ENCODE measurements around the gene FNDC3B.

Gene FNDC3B

GRCh38 chr3:172128858-172129257 lies 89.5 kb downstream of the FNDC3B start:
- no peak for TF ChIP-seq CTCF (IDR thresholded peaks at IDR 0.05; ENCODE audit: low read depth, low read length, missing control alignments)
- in situ Hi-C loops (cut with HindIII; ENCODE audit: low sequenced_read_pairs), result no loop called here
- no peak for DNase-seq (ENCODE audit: low read depth)
- H3K4me3 ChIP-seq (ENCODE audit: low read depth, low read length), result no peak overlapping the region

GRCh38 chr3:172129498-172129849 lies 90.1 kb downstream of the FNDC3B start:
- in situ Hi-C loops (cut with HindIII; ENCODE audit: low sequenced_read_pairs), result no loop called here
- TF ChIP-seq CTCF (IDR thresholded peaks at IDR 0.05; ENCODE audit: low read depth, low read length, missing control alignments), result no peak
- H3K4me3 ChIP-seq (ENCODE audit: low read depth, low read length), result no peak overlapping the region
- DNase-seq (ENCODE audit: low read depth), result no peak

- DNase-seq (ENCODE audit: low read depth), result peak; percentile 98
- no peak overlapping the region for H3K4me3 ChIP-seq (ENCODE audit: low read depth, low read length)
- no peak for TF ChIP-seq CTCF (IDR thresholded peaks at IDR 0.05; ENCODE audit: low read depth, low read length, missing control alignments)
- in situ Hi-C loops (cut with HindIII; ENCODE audit: low sequenced_read_pairs), result no loop called here
These were observed 90.7 kb downstream of the FNDC3B start for GRCh38 chr3:172129850-172130716.

GRCh38 chr3:172130717-172131050 lies 91.3 kb downstream of the FNDC3B start:
- no peak for TF ChIP-seq CTCF (IDR thresholded peaks at IDR 0.05; ENCODE audit: low read depth, low read length, missing control alignments)
- no peak overlapping the region for H3K4me3 ChIP-seq (ENCODE audit: low read depth, low read length)
- DNase-seq (ENCODE audit: low read depth), result no peak
- in situ Hi-C loops (cut with HindIII; ENCODE audit: low sequenced_read_pairs), result no loop called here

GRCh38 chr3:172131746-172132145 lies 92.4 kb downstream of the FNDC3B start:
- in situ Hi-C loops (cut with HindIII; ENCODE audit: low sequenced_read_pairs), result no loop called here
- no peak overlapping the region for H3K4me3 ChIP-seq (ENCODE audit: low read depth, low read length)
- DNase-seq (ENCODE audit: low read depth), result no peak
- no peak for TF ChIP-seq CTCF (IDR thresholded peaks at IDR 0.05; ENCODE audit: low read depth, low read length, missing control alignments)

GRCh38 chr3:172132159-172132586 lies 92.8 kb downstream of the FNDC3B start:
- in situ Hi-C loops (cut with HindIII; ENCODE audit: low sequenced_read_pairs), result no loop called here
- no peak overlapping the region for H3K4me3 ChIP-seq (ENCODE audit: low read depth, low read length)
- no peak for DNase-seq (ENCODE audit: low read depth)
- TF ChIP-seq CTCF (IDR thresholded peaks at IDR 0.05; ENCODE audit: low read depth, low read length, missing control alignments), result no peak

All from astrocyte of the cerebellum (primary cell).